Urinary bladder (tissue), 4 donors: ENCODE measurements around the gene MEIS2. TPM values are rescaled to one million over a fixed set of nuclear protein-coding genes. Genes with fewer than 3 reads are reported as not detected.
A peak's percentile ranks its signal among the peaks of the same experiment; 100 is the strongest.

Source experiments
- DNase-seq: peaks from one replicate; pipeline ENCODE4 v3.0.0-alpha.2; 2015; ENCODE audit errors: extremely low spot score
- H3K27ac ChIP-seq: one replicate; pipeline ENCODE4 v1.5.1; 2013; ENCODE audit warnings: low read depth, mild to moderate bottlenecking, moderate library complexity
- H3K36me3 ChIP-seq: one replicate; pipeline ENCODE4 v1.6.1; 2013; ENCODE audit warnings: mild to moderate bottlenecking, moderate library complexity; ENCODE audit not compliant: insufficient read depth
- H3K4me1 ChIP-seq: one replicate; pipeline ENCODE4 v1.6.1; 2013; ENCODE audit warnings: mild to moderate bottlenecking, moderate library complexity; ENCODE audit not compliant: insufficient read depth
- H3K4me3 ChIP-seq: one replicate; pipeline ENCODE4 v1.5.1; 2013; ENCODE audit warnings: low read depth, low read length
- WGBS: extraction: QIAGEN DNeasy Blood & Tissue Kit; methylation state at CpG from one replicate; pipeline ENCODE4 v1.1.7; 2013; 5-methylcytosine and 5-hydroxymethylcytosine counted together
- polyA plus RNA-seq: library from polyadenylated mRNA; stranded (reverse); fragments of 200-250 nt; gene quantifications from one replicate; pipeline ENCODE4 v1.2.3, GENCODE V29; 2013
- total RNA-seq: library from RNA; depleted of rRNA; stranded (reverse); fragments of >200 nt; gene quantifications from one replicate; pipeline ENCODE4 v1.2.3, GENCODE V29; 2014
- donor health status: healthy with polysubstance abuse.
- donor health status: healthy.

Gene MEIS2
- total and polyA plus RNA-seq, 2 donors, result 79.8 to 163 TPM

DNA sequence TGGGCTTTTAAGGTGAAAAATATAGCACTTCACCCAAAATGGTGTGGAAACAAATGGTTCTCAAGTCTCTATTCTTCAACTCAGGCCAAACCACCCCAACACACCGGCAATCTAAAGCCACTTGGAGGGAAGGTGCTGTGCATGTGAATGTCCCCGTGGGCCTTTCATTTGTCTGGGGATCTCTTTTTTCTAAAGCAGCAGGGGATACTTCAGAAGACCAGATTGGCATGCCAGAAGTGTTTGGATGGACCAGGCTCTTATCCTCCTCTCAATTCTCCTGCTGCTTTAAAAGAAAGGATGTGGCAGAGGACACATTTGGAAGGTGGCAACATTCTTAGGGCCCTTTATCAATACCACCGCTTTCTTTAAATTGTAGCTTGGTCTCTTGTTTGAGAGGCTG lies 193.1 kb downstream of the MEIS2 start:
- no peak overlapping the region for H3K27ac ChIP-seq
- no peaks in the 10 kb centered on the region for H3K4me1 ChIP-seq
- no peak for DNase-seq
- 78% methylated on average over 3 of the region's 3 CpGs for WGBS
- H3K4me3 ChIP-seq, result no peak overlapping the region
- no peaks in the 10 kb centered on the region for H3K36me3 ChIP-seq

DNA sequence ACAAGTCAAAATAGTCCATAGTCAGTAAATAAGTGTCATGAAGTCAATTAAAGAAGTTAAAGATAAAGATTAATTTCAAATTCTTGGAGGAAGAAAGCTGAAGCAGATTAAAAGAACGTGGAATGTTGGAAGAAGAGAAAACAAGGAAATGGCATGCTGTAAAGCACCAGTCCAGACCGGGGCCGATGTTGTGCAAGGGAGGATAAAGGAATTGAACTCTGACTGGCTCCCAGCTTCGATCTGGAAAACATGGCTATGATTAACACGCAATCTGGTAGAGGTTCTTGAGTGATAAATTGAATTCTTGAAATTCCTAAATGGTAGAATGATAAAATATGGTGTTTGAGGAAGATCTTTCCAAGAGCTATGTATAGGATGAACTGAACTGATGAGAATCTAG lies 194.4 kb downstream of the MEIS2 start:
- WGBS, result 56% methylated on average over 5 of the region's 5 CpGs
- Histone ChIP-seq H3K4me1 (no peaks in the 10 kb centered on the region), H3K36me3 (no peaks in the 10 kb centered on the region), H3K4me3 (no peak overlapping the region), H3K27ac (no peak overlapping the region)
- DNase-seq, result no peak

DNA sequence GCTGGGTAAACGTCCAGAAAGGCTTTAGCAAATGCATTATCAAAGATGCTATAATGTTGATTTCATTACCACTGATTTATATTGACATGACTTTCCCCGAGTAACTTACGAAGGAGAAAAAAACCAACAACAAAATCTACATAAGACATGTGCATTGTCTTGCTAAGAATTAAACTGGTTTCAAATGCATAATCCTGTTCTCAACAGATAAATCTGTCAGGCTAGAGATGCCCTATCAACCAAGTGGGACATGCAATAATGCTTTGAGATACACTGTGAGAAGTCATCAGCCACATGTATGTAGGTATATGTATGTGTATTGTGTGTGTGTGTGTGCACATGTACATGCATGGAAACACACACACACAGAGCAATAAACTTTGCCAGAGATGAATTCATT lies 195.6 kb downstream of the MEIS2 start:
- Histone ChIP-seq H3K4me1 (no peaks in the 10 kb centered on the region), H3K4me3 (no peak overlapping the region), H3K36me3 (no peaks in the 10 kb centered on the region), H3K27ac (no peak overlapping the region)
- WGBS, result 65% methylated on average over 3 of the region's 3 CpGs
- DNase-seq, result no peak

DNA sequence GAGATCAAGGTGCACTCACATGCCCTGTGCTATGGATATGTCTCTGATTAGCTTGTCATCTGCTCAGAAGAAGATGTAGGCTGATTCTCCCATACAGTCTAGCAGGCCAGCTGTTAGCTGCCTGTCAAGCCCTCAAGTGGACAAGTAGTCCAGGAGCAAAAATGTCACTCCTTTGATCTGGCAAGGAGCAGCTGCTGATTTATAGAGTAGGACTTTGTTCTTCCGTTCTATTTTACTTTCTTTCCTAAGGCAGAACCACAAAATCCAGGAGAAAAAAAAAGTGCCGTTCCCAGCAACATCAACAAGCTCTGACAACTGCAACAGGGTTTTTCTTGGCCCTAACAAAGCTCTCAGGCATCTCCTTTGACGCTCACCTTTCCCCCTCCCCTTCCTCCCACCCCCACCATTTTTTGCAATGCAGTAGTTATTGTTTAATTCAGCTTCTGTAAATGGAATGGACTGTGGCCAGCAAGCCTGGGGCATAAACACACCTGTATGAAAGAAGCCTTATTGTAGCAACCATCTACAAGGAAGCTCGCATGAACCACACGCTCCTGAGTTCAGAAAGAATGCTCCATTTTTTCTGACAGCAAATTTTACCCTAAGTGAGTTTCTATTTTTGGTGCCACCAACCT lies 196.3 kb downstream of the MEIS2 start:
- no peak overlapping the region for H3K4me3 ChIP-seq
- H3K4me1 ChIP-seq, result no peaks in the 10 kb centered on the region
- WGBS, result 56% methylated on average over 5 of the region's 5 CpGs
- no peak overlapping the region for H3K27ac ChIP-seq
- no peak for DNase-seq
- no peaks in the 10 kb centered on the region for H3K36me3 ChIP-seq

DNA sequence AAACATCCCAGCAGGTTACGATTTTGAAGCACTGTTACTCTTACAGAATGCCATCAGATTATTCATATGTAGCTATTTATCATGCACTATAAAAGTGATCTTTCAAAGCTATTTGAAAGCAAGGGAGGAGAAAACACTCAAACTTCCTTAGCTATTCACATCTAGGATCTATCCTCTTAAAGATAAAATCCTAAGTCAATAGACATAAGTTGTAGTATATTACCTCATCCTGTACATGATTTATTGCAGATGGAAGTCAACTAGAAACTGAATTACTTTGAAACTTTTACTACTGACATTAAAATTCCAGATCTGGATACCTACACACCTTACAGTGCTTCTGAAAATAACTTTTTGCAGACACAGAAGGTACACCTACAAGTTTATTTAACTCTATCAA lies 197.2 kb downstream of the MEIS2 start:
- H3K4me3 ChIP-seq, result no peak overlapping the region
- 69% methylated on average over 1 of the region's 1 CpG for WGBS
- DNase-seq, result no peak
- no peaks in the 10 kb centered on the region for H3K4me1 ChIP-seq
- no peak overlapping the region for H3K27ac ChIP-seq
- H3K36me3 ChIP-seq, result no peaks in the 10 kb centered on the region

DNA sequence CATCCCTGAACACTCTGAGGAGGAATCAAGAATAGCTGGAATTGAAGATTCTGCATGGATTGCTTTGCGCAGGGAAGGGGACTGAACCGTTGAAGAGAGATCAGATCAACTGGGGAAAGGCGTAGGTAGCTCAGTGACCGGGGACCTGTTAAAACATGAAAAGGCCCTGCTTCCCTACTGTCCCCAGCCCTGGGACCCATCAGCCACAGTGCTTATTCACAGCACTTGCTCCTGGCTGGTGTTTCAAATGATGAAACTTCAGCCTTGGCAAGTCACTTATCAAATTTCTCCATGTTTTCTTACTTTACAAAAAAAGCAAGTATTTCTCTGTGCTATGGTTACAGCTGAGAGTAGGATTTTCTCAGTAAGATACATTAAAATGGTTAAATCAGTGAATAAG lies 199.3 kb downstream of the MEIS2 start:
- WGBS, result 90% methylated on average over 4 of the region's 4 CpGs
- Histone ChIP-seq H3K4me3 (no peak overlapping the region), H3K36me3 (no peaks in the 10 kb centered on the region), H3K4me1 (no peaks in the 10 kb centered on the region), H3K27ac (no peak overlapping the region)
- DNase-seq, result no peak

DNA sequence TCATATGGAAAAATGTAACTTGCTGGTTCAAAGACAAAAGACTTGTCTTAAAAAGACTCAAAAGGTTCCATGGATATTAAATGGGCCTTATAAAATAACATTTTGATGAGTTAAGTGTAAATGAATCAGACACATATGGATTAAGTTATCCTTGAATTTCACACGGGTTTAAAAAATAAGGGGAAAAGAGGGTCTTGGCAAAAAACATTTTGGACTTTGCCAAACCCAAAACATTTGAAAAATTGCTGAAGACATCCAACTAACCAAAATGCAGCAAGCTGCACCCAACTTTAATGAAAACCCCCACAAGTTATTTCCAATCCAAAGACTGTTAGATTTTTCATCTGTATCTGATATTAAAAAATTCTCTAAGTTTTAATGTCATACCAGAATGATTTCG lies 200.7 kb downstream of the MEIS2 start:
- Histone ChIP-seq H3K4me1 (no peaks in the 10 kb centered on the region), H3K27ac (no peak overlapping the region), H3K4me3 (no peak overlapping the region), H3K36me3 (no peaks in the 10 kb centered on the region)
- WGBS, result 60% methylated on average over 2 of the region's 2 CpGs
- DNase-seq, result no peak

DNA sequence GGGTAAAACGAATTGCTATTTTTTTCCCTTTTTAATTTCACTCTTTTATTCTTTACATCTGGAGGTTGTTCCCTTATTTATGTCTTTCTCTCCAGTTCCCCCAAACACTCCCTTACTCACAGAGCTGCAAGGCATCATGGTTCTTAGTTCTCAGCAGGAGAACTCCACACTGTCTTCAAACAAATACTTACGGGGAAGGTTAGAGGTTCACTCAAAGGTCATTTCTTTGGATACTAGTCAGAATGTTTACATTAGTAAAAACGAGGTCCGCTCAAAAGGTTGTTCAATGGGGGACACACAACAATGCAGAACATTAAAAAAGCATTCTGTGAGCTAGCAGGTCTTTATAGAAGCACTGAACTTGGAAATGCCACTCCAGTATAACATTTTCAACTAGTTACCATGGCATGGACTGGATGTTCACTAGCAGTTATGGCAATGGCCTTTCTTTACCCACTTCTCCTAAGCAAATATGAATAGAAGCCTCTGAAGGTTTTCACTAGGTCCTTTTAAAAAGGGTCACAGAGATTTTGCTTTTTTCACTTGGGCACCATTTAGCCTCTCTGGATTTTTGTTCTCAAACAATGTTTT lies 201.7 kb downstream of the MEIS2 start:
- Histone ChIP-seq H3K4me3 (no peak overlapping the region), H3K27ac (no peak overlapping the region), H3K4me1 (no peaks in the 10 kb centered on the region), H3K36me3 (no peaks in the 10 kb centered on the region)
- 50% methylated on average over 4 of the region's 4 CpGs for WGBS
- no peak for DNase-seq

DNA sequence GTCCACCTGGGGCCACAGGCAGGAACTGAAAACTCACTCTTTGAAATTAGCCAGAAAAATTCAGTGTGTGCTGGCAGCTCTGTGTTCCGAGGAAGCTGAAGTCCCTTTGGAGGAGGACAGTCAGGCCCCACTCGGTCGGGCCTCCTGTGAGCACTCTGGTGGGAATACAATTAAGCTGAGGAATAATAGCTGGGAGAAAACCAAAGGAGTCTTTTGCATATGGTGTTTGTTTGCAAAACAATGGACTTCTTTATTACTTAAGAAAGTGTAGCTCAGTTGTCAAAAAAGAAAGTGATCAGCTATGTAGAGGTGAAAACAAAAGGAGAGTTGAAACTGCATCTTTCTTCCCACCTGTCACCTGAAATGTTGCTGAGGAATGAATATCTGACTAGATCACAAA lies 202.5 kb downstream of the MEIS2 start:
- Histone ChIP-seq H3K4me1 (no peaks in the 10 kb centered on the region), H3K36me3 (no peaks in the 10 kb centered on the region), H3K27ac (no peak overlapping the region), H3K4me3 (no peak overlapping the region)
- 53% methylated on average over 3 of the region's 3 CpGs for WGBS
- no peak for DNase-seq

DNA sequence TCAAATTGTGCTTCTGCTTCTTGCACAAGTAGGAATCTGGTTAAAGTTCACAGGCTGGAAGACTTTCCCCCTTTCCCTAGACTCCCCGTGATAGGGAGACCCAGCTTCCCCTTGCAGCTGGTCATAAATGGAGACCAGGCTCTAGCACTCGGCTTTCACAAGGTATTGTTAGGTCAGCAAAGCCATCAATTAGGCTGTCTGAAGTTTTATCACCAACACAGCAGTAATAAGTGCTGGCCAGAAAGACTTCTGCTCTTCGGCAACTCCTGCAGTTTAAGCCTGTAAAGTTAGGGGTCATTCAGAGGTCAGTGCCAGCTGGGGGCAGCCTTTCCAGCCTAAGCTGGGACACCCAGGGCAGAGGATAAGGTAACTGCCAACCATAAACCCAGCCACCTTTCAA lies 203.4 kb downstream of the MEIS2 start:
- H3K36me3 ChIP-seq, result no peaks in the 10 kb centered on the region
- no peak for DNase-seq
- no peaks in the 10 kb centered on the region for H3K4me1 ChIP-seq
- no peak overlapping the region for H3K27ac ChIP-seq
- H3K4me3 ChIP-seq, result no peak overlapping the region
- whole genome bisulfite sequencing, result 27% methylated on average over 3 of the region's 3 CpGs

DNA sequence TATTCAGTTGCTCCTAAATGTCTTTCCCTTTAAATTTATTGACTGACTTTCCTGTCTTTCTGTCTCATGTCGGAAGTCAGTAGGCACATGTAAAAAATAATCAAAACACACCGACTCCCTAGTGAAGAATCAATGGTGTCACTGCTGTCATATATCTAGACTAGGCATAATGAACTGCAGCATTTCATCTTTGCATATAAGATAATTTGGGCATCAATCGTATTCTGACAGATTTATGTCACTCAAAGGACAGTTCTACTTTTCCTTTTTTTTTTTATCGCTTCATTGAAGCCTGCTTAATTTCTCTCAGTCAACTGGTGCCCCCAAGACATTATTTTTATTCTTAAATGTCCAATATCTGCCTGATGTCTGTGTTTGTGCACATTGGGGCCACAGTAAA lies 206.3 kb downstream of the MEIS2 start:
- no peak overlapping the region for H3K27ac ChIP-seq
- 69% methylated on average over 4 of the region's 4 CpGs for WGBS
- H3K36me3 ChIP-seq, result no peaks in the 10 kb centered on the region
- DNase-seq, result no peak
- no peaks in the 10 kb centered on the region for H3K4me1 ChIP-seq
- no peak overlapping the region for H3K4me3 ChIP-seq

DNA sequence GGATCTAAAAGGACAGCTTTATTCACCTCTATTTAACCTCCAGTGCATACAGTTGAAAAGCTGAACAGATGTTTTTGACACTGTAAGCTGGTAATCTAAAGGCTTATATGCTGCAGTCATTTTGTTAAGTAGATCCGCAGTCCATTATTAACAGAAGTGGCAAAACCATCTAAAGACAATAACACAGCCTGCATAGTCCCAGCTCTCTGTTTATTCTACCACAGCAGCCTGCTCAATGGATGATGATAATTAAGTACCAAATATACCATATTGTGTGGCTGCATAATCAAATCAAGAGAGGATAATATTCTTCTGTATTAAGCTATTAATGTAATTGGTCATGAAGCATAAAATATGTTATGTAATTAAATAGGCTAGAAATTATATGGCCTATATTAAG lies 207.1 kb downstream of the MEIS2 start:
- Histone ChIP-seq H3K36me3 (no peaks in the 10 kb centered on the region), H3K4me1 (no peaks in the 10 kb centered on the region), H3K27ac (no peak overlapping the region), H3K4me3 (no peak overlapping the region)
- 70% methylated on average over 1 of the region's 1 CpG for WGBS
- DNase-seq, result no peak

DNA sequence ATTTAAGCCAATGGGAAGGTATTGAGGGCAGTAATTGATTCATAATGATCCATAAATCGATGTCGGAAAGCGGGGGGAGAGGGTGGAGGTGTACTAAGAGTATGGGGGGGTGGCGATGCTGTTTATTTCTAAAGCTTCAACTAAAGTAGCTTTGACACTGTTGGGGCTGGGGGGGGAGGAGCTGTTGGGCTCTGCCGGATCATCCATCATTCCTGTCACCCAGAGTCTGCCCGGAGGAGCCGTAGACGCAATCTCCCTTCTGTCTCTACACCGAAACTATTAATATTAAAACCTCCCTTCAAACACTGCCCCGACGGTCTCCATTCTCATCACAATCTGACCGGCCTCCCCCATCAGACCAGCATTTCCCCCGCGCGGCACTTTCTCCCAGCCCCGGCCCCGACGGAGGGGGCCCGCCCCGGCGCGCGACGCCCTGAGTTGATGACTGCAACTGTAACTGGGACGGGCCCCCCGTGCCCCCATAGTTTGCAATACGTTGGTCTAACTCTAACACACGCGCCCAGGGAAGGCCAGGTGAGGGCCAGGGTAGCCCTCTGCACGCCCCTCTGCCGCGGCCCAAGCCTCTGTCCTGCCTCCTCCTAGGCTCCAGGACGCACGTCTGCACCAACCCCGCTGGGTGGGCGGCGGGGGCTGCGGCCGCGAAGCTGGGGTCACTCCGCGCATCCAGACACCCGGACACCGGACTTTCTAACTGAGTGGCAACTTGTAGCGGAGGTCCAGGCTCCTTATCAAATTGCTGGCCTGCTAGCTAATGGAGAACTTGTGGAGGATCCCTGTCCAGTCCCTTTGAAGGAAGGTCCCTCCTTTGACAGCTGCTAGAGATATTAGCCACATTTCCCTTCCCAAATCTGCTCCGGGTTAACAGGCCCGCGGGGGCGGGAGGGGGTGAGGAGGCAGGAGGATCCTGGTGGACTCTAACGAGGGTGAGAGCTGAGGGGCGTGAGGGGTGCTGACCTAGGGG lies 212.0 kb downstream of the MEIS2 start:
- Histone ChIP-seq H3K4me1 (no peaks in the 10 kb centered on the region), H3K4me3 (peak overlapping the region; percentile 34), H3K27ac (no peak overlapping the region), H3K36me3 (no peaks in the 10 kb centered on the region)
- DNase-seq, result no peak
- WGBS, result 17% methylated on average over 51 of the region's 51 CpGs
